ENCODE results near the gene MMP25.

DNA sequence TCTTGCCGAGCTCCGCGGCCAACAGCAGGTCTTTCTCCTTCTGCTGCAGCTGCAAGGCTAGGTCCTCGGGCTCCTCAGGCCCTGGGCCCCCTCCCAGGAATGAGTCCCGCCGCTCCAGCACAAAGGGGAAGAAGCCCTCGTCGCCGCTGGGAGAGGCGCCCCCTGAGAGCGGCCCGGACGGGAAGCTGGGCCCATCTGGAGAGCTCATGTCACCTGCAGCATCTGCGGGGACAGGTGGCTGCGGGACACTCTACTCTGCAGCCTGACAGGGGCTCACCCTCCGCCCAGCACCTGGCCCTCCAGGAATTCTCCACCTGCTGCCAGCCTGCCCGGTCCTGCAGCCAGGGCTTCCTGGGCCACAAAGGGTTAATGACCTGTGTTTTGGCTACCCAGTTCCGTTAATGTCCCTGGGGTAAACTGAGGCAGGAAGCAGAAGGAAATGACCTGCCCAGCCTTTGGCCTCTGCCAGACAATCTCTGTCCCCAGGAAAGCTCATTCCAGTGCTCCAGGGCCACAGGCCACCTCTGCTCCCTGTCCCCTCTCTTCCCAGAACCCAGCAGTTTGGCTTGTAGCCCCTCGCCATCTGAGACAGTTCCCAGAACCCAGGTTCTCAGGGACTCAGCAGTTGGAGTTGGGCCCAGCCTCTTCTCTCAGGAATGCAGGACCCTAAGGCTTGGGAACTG is 10.9 kb upstream of the MMP25 start:
- TF ChIP-seq, protein P1, sequence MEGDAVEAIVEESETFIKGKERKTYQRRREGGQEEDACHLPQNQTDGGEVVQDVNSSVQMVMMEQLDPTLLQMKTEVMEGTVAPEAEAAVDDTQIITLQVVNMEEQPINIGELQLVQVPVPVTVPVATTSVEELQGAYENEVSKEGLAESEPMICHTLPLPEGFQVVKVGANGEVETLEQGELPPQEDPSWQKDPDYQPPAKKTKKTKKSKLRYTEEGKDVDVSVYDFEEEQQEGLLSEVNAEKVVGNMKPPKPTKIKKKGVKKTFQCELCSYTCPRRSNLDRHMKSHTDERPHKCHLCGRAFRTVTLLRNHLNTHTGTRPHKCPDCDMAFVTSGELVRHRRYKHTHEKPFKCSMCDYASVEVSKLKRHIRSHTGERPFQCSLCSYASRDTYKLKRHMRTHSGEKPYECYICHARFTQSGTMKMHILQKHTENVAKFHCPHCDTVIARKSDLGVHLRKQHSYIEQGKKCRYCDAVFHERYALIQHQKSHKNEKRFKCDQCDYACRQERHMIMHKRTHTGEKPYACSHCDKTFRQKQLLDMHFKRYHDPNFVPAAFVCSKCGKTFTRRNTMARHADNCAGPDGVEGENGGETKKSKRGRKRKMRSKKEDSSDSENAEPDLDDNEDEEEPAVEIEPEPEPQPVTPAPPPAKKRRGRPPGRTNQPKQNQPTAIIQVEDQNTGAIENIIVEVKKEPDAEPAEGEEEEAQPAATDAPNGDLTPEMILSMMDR (IDR thresholded peaks at IDR 0.05) = no peak
- no peak for TF ChIP-seq POLR2A (IDR thresholded peaks at IDR 0.05)

All from Peyer's patch (tissue), 4 donors.